Measurements from ENCODE around the gene EID3. TPM values are rescaled to one million over a fixed set of nuclear protein-coding genes. Genes with fewer than 3 reads are reported as not detected.

EID3 gene
- total and polyA plus RNA-seq, 9 of the 15 experiments (the other 6 are each of a cell fraction or from before 2014, with no cell fraction given), result 0.07 to 3.5 (median 0.42) TPM

- no peak for TF ChIP-seq MITF (IDR thresholded peaks at IDR 0.05)
- TF ChIP-seq DDX20 (tag; IDR thresholded peaks at IDR 0.05; ENCODE audit: low read depth), result no peak
- TF ChIP-seq ZNF175 (CRISPR knock-in tag; IDR thresholded peaks at IDR 0.05; ENCODE audit: low read depth), result peak; percentile 12; the same call in 1 of the 2 replicates
- peak; percentile 57 for TF ChIP-seq CCNT2 (IDR thresholded peaks at IDR 0.05; ENCODE audit: borderline replicate concordance, extremely low read depth, insufficient read length, low read depth, low read length)
- TF ChIP-seq ZNF24 (IDR thresholded peaks at IDR 0.05), result no peak
- TF ChIP-seq ZNF583 (CRISPR knock-in tag; IDR thresholded peaks at IDR 0.05), result no peak
- TF ChIP-seq ELF4 (CRISPR knock-in tag; IDR thresholded peaks at IDR 0.05), result 0 out of 2 replicates have a peak, but pooled peaks have one; percentile 44
- no peak; the same call in 1 of the 2 replicates for TF ChIP-seq ZNF830 (CRISPR knock-in tag; IDR thresholded peaks at IDR 0.05)
- no peak for TF ChIP-seq TAL1 (IDR thresholded peaks at IDR 0.05)
- TF ChIP-seq ZNF23 (CRISPR knock-in tag; IDR thresholded peaks at IDR 0.05), result no peak
- TF ChIP-seq ETV5 (CRISPR knock-in tag; IDR thresholded peaks at IDR 0.05; ENCODE audit: low read depth), result peak; percentile 80; the same call in 1 of the 2 replicates
- TF ChIP-seq ZNF354B (CRISPR knock-in tag; IDR thresholded peaks at IDR 0.05), result no peak
- no peak for TF ChIP-seq ZNF431 (CRISPR knock-in tag; IDR thresholded peaks at IDR 0.05)
- TF ChIP-seq E2F6 (IDR thresholded peaks at IDR 0.05; ENCODE audit: borderline replicate concordance in 1 of 2, extremely low read depth in 1 of 2, insufficient read depth in 1 of 2, insufficient read length in 1 of 2, low read depth in 1 of 2, low read length in 1 of 2, poor library complexity in 1 of 2, severe bottlenecking in 1 of 2), result peak in 1 of 2 experiments; percentile 57
- peak; percentile 53 for TF ChIP-seq JUND (IDR thresholded peaks at IDR 0.05; ENCODE audit: borderline replicate concordance, low read depth, low read length)
- peak; percentile 50; the same call in 1 of the 3 replicates for TF ChIP-seq JUND (tag; IDR thresholded peaks at IDR 0.05; ENCODE audit: borderline replicate concordance, low read depth, low read length)
- TF ChIP-seq HDAC8 (tag; IDR thresholded peaks at IDR 0.05), result 0 out of 2 replicates have a peak, but pooled peaks have one; percentile 40
- no peak for TF ChIP-seq ZNF134 (CRISPR knock-in tag; conservative IDR thresholded peaks at IDR 0.05)
- TF ChIP-seq, protein P1, sequence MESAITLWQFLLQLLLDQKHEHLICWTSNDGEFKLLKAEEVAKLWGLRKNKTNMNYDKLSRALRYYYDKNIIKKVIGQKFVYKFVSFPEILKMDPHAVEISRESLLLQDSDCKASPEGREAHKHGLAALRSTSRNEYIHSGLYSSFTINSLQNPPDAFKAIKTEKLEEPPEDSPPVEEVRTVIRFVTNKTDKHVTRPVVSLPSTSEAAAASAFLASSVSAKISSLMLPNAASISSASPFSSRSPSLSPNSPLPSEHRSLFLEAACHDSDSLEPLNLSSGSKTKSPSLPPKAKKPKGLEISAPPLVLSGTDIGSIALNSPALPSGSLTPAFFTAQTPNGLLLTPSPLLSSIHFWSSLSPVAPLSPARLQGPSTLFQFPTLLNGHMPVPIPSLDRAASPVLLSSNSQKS (CRISPR knock-in tag; IDR thresholded peaks at IDR 0.05), result no peak
- TF ChIP-seq, protein P2, sequence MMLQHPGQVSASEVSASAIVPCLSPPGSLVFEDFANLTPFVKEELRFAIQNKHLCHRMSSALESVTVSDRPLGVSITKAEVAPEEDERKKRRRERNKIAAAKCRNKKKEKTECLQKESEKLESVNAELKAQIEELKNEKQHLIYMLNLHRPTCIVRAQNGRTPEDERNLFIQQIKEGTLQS (IDR thresholded peaks at IDR 0.05), result peak; percentile 78
- TF ChIP-seq, protein P2 (CRISPR knock-in tag; conservative IDR thresholded peaks at IDR 0.05), result no peak
- 0 out of 4 replicates have a peak, but pooled peaks of 1 of the 2 experiments have one; percentile 34 for TF ChIP-seq TRIM24 (IDR thresholded peaks at IDR 0.05)
- no peak for TF ChIP-seq KDM4B (IDR thresholded peaks at IDR 0.05; ENCODE audit: borderline replicate concordance in 2 of 2, low read depth in 1 of 2)
- no peak for TF ChIP-seq HNRNPK (IDR thresholded peaks at IDR 0.05; ENCODE audit: low read depth, low read length, poor library complexity, severe bottlenecking)
These were observed 16.7 kb upstream of the EID3 start (continued) for GRCh38 chr12:104286516-104287482.
